IMR-90 (cell line): Measurements from ENCODE around the gene SLC22A4. TPM values are rescaled to one million over a fixed set of nuclear protein-coding genes. Genes with fewer than 3 reads are reported as not detected.

ENCODE experiments used
- ATAC-seq: fragments of 200-7000 bp; cut with Tn5 transposase; 2 replicates; pipeline ENCODE4 v1.9.1; 2020; ENCODE audit warnings: low read depth, mild to moderate bottlenecking, moderate library complexity
- BruUV-seq: library from RNA; stranded (reverse); fragments of 400-500 nt; replicated peaks from 2 replicates; lab custom pipeline; 2021; lab: Mats Ljungman, UMichigan
- CTCF ChIA-PET: fragments of 300-600 bp; formaldehyde crosslinking; extraction: SDS; loops from one replicate; lab custom pipeline; 2021; ENCODE audit warnings: antibody characterized with exemption; lab: Yijun Ruan, JAX
- POLR2A ChIA-PET: fragments of 300-600 bp; sonication (Branson Sonifier 250); formaldehyde crosslinking; loops from one replicate; lab custom pipeline; 2022; ENCODE audit warnings: antibody characterized with exemption; ENCODE audit not compliant: unreplicated experiment; lab: Charles Lee
- DNase-seq: peaks from one replicate; pipeline ENCODE4 v3.0.0; 2013
- H2AFZ ChIP-seq: replicated peaks from 2 replicates; pipeline ENCODE3; 2013; ENCODE audit warnings: low read length, mild to moderate bottlenecking; ENCODE audit not compliant: poor library complexity
- H2AK5ac ChIP-seq: 2 replicates; pipeline ENCODE4 v1.6.1; 2013; ENCODE audit warnings: low read depth, low read length, inconsistent platforms
- H2AK9ac ChIP-seq: replicated peaks from 2 replicates; pipeline ENCODE3; 2013; ENCODE audit warnings: mild to moderate bottlenecking, low read depth, low read length, moderate library complexity; ENCODE audit not compliant: poor library complexity
- H2BK120ac ChIP-seq: 2 replicates; pipeline ENCODE4 v1.6.1; 2013; ENCODE audit warnings: low read depth, low read length, inconsistent platforms
- H2BK15ac ChIP-seq: 3 replicates; pipeline ENCODE4 v1.6.1; 2013; ENCODE audit warnings: low read depth, low read length, inconsistent platforms
- H2BK20ac ChIP-seq: 2 replicates; pipeline ENCODE4 v1.6.1; 2013; ENCODE audit warnings: low read depth, mild to moderate bottlenecking, inconsistent platforms, low read length, moderate library complexity
- H2BK5ac ChIP-seq: 2 replicates; pipeline ENCODE4 v1.6.1; 2013; ENCODE audit warnings: mild to moderate bottlenecking, low read depth, low read length, inconsistent platforms; ENCODE audit not compliant: poor library complexity, severe bottlenecking
- H3K14ac ChIP-seq: replicated peaks from 2 replicates; pipeline ENCODE4 v1.6.1; 2013; ENCODE audit warnings: low read depth, low read length, inconsistent platforms
- H3K18ac ChIP-seq: 2 replicates; pipeline ENCODE4 v1.6.1; 2013; ENCODE audit warnings: low read depth, low read length, control low read depth
- H3K23ac ChIP-seq: 2 replicates; pipeline ENCODE4 v1.6.1; 2013; ENCODE audit warnings: low read depth, low read length, inconsistent platforms
- H3K27ac ChIP-seq: 2 replicates; pipeline ENCODE4 v1.5.1; 2013; ENCODE audit warnings: mild to moderate bottlenecking, control low read depth, low read length; ENCODE audit not compliant: insufficient read depth
- H3K27me3 ChIP-seq: 2 replicates; pipeline ENCODE4 v1.6.1; 2013; ENCODE audit warnings: low read length; ENCODE audit not compliant: control insufficient read depth, insufficient read depth
- H3K36me3 ChIP-seq: 2 replicates; pipeline ENCODE4 v1.6.1; 2013; ENCODE audit warnings: low read length, mixed read lengths; ENCODE audit not compliant: control insufficient read depth, insufficient read depth
- H3K4ac ChIP-seq: 2 replicates; pipeline ENCODE4 v1.6.1; 2013; ENCODE audit warnings: low read depth, low read length, inconsistent platforms
- H3K4me1 ChIP-seq: 2 replicates; pipeline ENCODE4 v1.6.1; 2013; ENCODE audit warnings: low read length, mixed read lengths; ENCODE audit not compliant: control insufficient read depth, insufficient read depth
- H3K4me2 ChIP-seq: 2 replicates; pipeline ENCODE4 v1.6.1; 2013; ENCODE audit warnings: low read depth, mild to moderate bottlenecking, control low read depth, low read length, moderate library complexity
- H3K4me3 ChIP-seq: 2 replicates; pipeline ENCODE4 v1.5.1; 2013; ENCODE audit warnings: low read depth, mild to moderate bottlenecking, control low read depth, low read length, moderate library complexity; ENCODE audit not compliant: insufficient read depth
- H3K56ac ChIP-seq: 2 replicates; pipeline ENCODE4 v1.6.1; 2013; ENCODE audit warnings: low read length, inconsistent platforms; ENCODE audit not compliant: insufficient read depth; ENCODE audit errors: extremely low read depth
- H3K79me1 ChIP-seq, 2 experiments: 2 replicates each; pipeline ENCODE4 v1.6.1; 2013; ENCODE audit warnings: low read length in 2 of 2, inconsistent platforms in 1 of 2, low read depth in 1 of 2
- H3K9ac ChIP-seq: 2 replicates; pipeline ENCODE4 v1.6.1; 2013; ENCODE audit warnings: low read depth, low read length, control low read depth
- H3K9me1 ChIP-seq: 2 replicates; pipeline ENCODE4 v1.6.1; 2013; ENCODE audit warnings: low read length, inconsistent platforms; ENCODE audit not compliant: insufficient read depth
- H3K9me3 ChIP-seq: 2 replicates; pipeline ENCODE4 v1.6.1; 2013; ENCODE audit warnings: low read length; ENCODE audit not compliant: control insufficient read depth, insufficient read depth
- H4K20me1 ChIP-seq: 2 replicates; pipeline ENCODE4 v1.6.1; 2013; ENCODE audit warnings: low read length, inconsistent platforms; ENCODE audit not compliant: insufficient read depth
- H4K5ac ChIP-seq: 2 replicates; pipeline ENCODE4 v1.6.1; 2013; ENCODE audit warnings: mild to moderate bottlenecking, low read depth, low read length, control low read depth
- H4K8ac ChIP-seq, 2 experiments: 2 replicates each; pipeline ENCODE4 v1.6.1; 2013; ENCODE audit warnings: low read depth in 2 of 2, low read length in 2 of 2, control low read depth in 1 of 2, inconsistent platforms in 1 of 2
- H4K91ac ChIP-seq: 2 replicates; pipeline ENCODE4 v1.6.1; 2013; ENCODE audit warnings: low read depth, low read length, inconsistent platforms; ENCODE audit not compliant: insufficient read depth
- BHLHE40 ChIP-seq: fragments of 150-350 bp; IDR thresholded peaks from 2 replicates; pipeline ENCODE4 v1.6.1; 2016; ENCODE audit warnings: mild to moderate bottlenecking, low read depth, low read length
- CEBPB ChIP-seq: IDR thresholded peaks from 2 replicates; pipeline ENCODE4 v1.6.1; 2012; ENCODE audit warnings: low read depth, low read length, improper control_type of control experiment
- CTCF ChIP-seq: conservative IDR thresholded peaks from 2 replicates; pipeline ENCODE4 v1.5.1; 2012; ENCODE audit warnings: mild to moderate bottlenecking, low read depth, low read length, improper control_type of control experiment
- MAFK ChIP-seq: IDR thresholded peaks from 2 replicates; pipeline ENCODE4 v1.6.1; 2012; ENCODE audit warnings: low read depth, low read length, improper control_type of control experiment
- WGBS, 2 experiments: methylation state at CpG; one replicate each; pipeline versions ENCODE4 v1.1.5 to v1.1.7; 2013; ENCODE audit warnings: missing lambda C conversion rate in 2 of 2; ENCODE audit not compliant: insufficient read length in 1 of 2; ENCODE audit errors: extremely low coverage in 2 of 2; 5-methylcytosine and 5-hydroxymethylcytosine counted together
- dilution Hi-C: fragments of 300-500 bp; cut with HindIII; formaldehyde crosslinking; loops from one replicate; pipeline ENCODE4 v1.14.3; 2018; ENCODE audit warnings: low sequenced_read_pairs; ENCODE audit not compliant: unreplicated experiment
- in situ Hi-C: fragments of 300-500 bp; cut with MboI; formaldehyde crosslinking; loops from 3 replicates; pipeline ENCODE4 v1.14.3; 2019; ENCODE audit warnings: low sequenced_read_pairs, inconsistent platforms, mixed read lengths
- intact Hi-C: fragments of 100-400 bp; cut with micrococcal nuclease; formaldehyde crosslinking; loops from 2 replicates; pipeline ENCODE4 v1.10.0; 2022
- polyA plus RNA-seq, 3 experiments: library from polyadenylated mRNA; depleted of rRNA; stranded (reverse); fragments of >200 nt; gene quantifications; 2 replicates each; pipeline ENCODE4 v1.2.3, GENCODE V29; 2012; ENCODE audit warnings: low replicate concordance in 1 of 3
- total RNA-seq: library from RNA; depleted of rRNA; stranded (reverse); fragments of >200 nt; gene quantifications from 2 replicates; pipeline ENCODE4 v1.2.3, GENCODE V29; 2012

Gene SLC22A4
- total and polyA plus RNA-seq, 2 of the 4 experiments (the other 2 are of a cell fraction), result 2.6 to 3.2 TPM

- Histone ChIP-seq H3K4me1 (peaks cover 14% of the 10 kb centered on the region), H4K20me1 (no peaks in the 10 kb centered on the region; the same call in 1 of the 2 replicates), H3K9ac (no peak overlapping the region), H2AK9ac (no peak overlapping the region), H3K18ac (no peak overlapping the region), H2BK120ac (no peak overlapping the region), H4K5ac (no peak overlapping the region), H3K79me1 (peaks cover 0 to 9% of the 10 kb centered on the region in 2 experiments; a peak in 2 of 4 replicates), H3K56ac (no peak overlapping the region), H3K36me3 (no peaks in the 10 kb centered on the region), H4K91ac (no peak overlapping the region), H2AK5ac (no peak overlapping the region), H3K23ac (no peak overlapping the region), H3K4me3 (no peak overlapping the region), H2AFZ (no peak overlapping the region), H3K27me3 (no peaks in the 10 kb centered on the region), H3K4ac (no peak overlapping the region), H3K27ac (no peak overlapping the region), H3K9me3 (no peaks in the 10 kb centered on the region), H4K8ac (no peak overlapping the region), H2BK5ac (no peak overlapping the region), H2BK15ac (no peak overlapping the region), H3K4me2 (no peak overlapping the region), H3K9me1 (peaks cover 5% of the 10 kb centered on the region; the same call in 1 of the 2 replicates), H3K14ac (no peak overlapping the region), H2BK20ac (no peak overlapping the region)
- intact Hi-C loops (loop anchor here (5.0 to 10.0 kb wide), 3 partner anchors 202 to 702 kb away; no protein-coding TSS in a partner anchor), in situ Hi-C loops (loop anchor here (10.0 kb wide), 1 partner anchor 332 kb away; no protein-coding TSS in a partner anchor), dilution Hi-C loops (no loop called here)
- TF ChIP-seq CEBPB (peak; percentile 64), CTCF (no peak), BHLHE40 (no peak), MAFK (no peak)
- ATAC-seq (no peak), DNase-seq (no peak)
- WGBS, 2 experiments, result no CpG with 5 or more reads among the region's 1 CpG
- ChIA-PET POLR2A (no interaction called here), CTCF (no interaction called here)
- no TSS peak for BruUV-seq
These were observed 89.1 kb downstream of the SLC22A4 start for GRCh38 chr5:132383261-132383660.
